HG03159 (cell line): ENCODE measurements around the gene LRBA.
"Not testable (repeated sequence)": the region's sequence is repeated elsewhere in the genome, so short reads cannot be mapped to it uniquely, and the experiment has no call there.

Experiments used
- ATAC-seq: cut with Tn5 transposase; IDR thresholded peaks from one replicate; pipeline ENCODE4 v1.9.1; 2021; ENCODE audit warnings: mild to moderate bottlenecking, moderate library complexity; ENCODE audit not compliant: unreplicated experiment

The LRBA gene

DNA sequence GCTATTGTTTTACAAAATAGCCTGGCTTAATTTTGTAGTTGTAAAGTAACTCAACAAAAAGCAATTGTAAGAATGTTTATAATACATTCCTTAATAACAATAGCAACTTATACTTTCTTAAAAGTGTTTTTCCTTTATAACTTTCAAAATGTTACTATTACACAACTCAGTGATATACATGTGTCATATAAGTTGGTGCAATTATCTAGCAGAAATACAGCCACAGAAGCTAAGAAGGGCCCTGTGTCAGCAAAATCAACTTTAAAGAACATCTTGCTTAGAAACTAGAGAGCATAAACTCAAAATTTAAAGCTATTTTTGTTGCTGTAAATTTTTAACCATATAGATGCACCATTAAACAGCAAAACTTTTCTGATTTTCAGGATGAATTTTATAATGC is 474.5 kb downstream of the LRBA start:
- no peak for ATAC-seq

GRCh38 chr4:150537911-150538310 is 477.2 kb downstream of the LRBA start:
- ATAC-seq: not testable (repeated sequence)

DNA sequence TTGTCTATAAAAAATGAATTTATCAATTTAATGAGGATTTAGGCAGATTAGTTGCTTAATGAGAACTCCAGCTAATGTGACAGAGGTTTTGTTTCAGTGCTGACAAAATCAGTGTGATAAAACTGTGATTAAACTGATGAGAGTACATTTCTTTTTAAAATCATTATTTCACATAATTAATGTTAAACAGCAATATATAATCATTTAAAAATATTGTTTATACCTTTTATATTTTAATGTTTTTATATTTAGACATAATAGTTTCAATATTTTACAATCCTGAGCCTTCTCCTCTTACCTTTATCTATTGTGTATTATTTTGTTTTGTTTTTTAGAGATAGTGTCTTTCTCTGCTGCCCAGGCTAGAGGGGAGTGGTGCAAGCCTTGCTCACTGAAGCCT is 480.3 kb downstream of the LRBA start:
- ATAC-seq: no peak

- no peak for ATAC-seq
Observed at GRCh38 chr4:150533673-150534072, 481.4 kb downstream of the LRBA start.

- no peak for ATAC-seq
Observed at GRCh38 chr4:150525321-150525868, 489.7 kb downstream of the LRBA start.

DNA sequence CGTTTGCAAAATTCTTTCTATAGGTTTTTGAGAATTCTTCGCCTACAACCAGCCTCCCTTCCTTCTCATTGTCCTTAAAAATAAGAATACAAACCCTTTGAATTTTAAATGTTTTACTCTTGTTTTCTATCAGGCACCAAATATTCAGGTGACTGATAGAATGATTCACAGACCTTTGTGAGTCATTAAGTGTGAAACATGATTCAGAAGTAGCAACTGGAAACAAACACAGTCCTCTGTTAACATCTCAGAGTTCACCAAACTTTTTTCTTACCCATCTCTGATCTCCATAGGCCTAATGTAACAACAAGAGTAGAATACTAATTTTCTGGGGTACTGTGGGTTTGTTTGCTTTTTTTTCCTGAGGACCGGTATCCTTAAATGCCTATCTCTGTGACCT is 496.5 kb downstream of the LRBA start:
- no peak for ATAC-seq

GRCh38 chr4:150515135-150515534 is 499.9 kb downstream of the LRBA start:
- no peak for ATAC-seq

GRCh38 chr4:150514709-150515108 is 500.4 kb downstream of the LRBA start:
- no peak for ATAC-seq

GRCh38 chr4:150510176-150510865 is 504.8 kb downstream of the LRBA start:
- no peak for ATAC-seq

DNA sequence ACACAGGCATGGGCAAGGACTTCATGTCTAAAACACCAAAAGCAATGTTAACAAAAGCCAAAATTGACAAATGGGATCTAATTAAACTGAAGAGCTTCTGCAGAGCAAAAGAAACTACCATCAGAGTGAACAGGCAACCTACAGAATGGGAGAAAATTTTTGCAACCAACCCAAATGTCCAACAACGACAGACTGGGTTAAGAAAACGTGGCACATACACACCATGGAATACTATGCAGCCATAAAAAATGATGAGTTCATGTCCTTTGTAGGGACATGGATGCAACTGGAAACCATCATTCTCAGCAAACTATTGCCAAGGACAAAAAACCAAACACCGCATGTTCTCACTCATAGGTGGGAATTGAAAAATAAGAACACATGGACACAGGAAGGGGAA is 507.4 kb downstream of the LRBA start:
- not testable (repeated sequence) for ATAC-seq

GRCh38 chr4:150501983-150502382 is 513.1 kb downstream of the LRBA start:
- no peak for ATAC-seq

- ATAC-seq: no peak
Observed at GRCh38 chr4:150501009-150501727, 513.9 kb downstream of the LRBA start.

GRCh38 chr4:150497612-150498011 is 517.5 kb downstream of the LRBA start:
- ATAC-seq: no peak

DNA sequence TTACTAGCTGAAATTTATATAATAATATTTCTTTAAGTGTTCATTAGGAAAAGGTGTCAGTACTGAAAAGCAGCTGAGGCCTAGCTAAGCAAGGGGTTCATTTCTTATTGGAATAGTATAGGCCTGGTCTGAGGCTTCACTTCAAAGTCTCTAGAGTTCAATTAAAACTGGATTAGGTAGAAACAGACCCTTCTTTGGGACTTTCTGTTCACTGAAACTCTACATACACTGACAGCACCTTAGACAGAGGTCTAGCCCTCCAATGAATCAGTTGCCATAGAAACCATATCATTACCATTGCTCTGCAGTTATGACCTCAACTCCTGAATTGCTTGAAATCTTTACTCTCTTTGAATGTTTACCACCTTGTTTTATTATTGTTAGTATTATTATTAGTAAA is 519.5 kb downstream of the LRBA start:
- no peak for ATAC-seq

DNA sequence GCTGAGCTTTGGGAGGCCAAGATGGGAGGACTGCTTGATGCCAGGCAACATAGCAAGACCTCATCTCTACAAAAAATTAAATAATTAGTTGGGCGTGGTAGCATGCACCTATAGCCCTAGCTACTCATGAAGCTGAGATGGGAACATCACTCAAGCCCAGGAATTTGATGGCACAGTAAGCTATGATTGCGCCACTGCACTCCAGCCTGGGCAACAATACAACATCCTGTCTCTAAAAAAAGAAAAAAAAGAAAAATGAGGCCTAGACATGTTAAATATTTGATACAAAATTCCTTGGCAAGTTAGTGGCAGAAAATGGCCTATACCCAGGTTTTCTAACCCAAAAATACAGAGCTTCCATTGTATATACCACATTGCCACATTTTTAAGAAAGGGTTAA is 521.2 kb downstream of the LRBA start:
- no peak for ATAC-seq

- ATAC-seq: no peak
Observed at GRCh38 chr4:150491132-150492049, 523.7 kb downstream of the LRBA start.

DNA sequence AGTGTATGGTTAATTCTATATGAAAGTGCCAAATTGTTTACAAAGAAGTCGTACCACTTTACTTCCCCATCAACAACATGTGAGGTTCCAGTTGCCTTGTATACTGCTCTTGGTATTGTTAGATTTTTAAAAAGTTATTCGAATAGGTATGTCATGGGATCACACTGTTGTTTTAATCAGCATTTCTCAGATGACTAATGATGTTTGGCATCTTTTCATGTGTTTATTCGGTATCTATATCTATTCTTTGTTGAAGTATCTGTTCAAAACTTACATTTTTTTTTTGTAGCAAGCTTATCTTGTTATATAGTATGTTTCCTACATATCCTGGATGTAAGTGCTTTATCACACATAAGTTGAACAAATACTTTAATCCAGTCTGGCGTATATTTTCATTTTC is 532.5 kb downstream of the LRBA start:
- no peak for ATAC-seq

DNA sequence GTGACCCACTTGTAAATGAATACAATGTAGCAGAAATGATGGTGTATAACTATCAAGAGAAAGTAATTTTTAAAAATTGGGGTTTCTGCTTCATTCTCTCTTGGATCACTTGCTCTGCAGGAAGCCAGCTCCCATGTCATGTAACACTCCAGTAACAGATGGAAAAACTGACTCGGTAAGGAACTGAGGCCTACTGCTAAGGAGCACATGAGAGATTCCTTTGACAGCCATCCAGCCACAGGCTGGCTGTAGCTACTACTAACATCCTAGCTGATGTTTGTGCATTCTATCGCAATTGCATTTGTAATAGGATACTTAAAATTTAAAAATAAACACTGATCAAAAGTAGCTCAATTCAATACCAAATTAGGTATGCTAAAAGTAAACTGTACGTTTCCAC is 535.4 kb downstream of the LRBA start:
- ATAC-seq: no peak

DNA sequence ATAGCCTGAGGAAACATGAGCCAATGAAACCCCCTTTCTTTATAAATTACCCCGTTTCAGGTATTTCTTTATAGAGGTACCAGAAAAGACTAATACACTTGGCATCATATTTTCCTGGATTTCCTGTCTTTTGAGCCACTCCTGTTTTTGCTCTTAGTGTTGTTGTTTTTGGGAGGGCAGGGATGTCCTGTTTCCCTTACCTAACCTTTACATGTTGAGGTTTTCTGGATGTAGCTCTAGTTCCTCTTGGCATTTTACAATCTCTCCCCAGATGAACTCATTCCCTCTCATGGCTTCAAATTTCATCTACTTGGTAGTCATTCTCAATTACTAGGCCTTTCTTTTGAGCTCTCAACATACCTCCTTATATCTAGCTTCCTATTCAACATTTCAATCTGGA is 537.2 kb downstream of the LRBA start:
- ATAC-seq: no peak

GRCh38 chr4:150476776-150477175 is 538.3 kb downstream of the LRBA start:
- ATAC-seq: no peak

GRCh38 chr4:150475763-150476162 is 539.3 kb downstream of the LRBA start:
- no peak for ATAC-seq
